Sigmoid colon (tissue), 7 donors: ENCODE results near the gene YWHAE. TPM values are rescaled to one million over a fixed set of nuclear protein-coding genes. Genes with fewer than 3 reads are reported as not detected.
A peak's percentile ranks its signal among the peaks of the same experiment; 100 is the strongest.

Experiments used
- DNase-seq: peaks from one replicate; pipeline ENCODE4 v3.0.0-alpha.2; 2019
- H3K27ac ChIP-seq, 4 donors: fragments of 200-600 bp; sonication (generic); one replicate each; pipeline ENCODE4 v1.5.1; 2016 to 2019; ENCODE audit warnings: mild to moderate bottlenecking in 1 of 4
- H3K27me3 ChIP-seq, 3 donors: fragments of 200-600 bp; sonication (generic); one replicate each; pipeline ENCODE4 v1.5.1; 2019; ENCODE audit warnings: mild to moderate bottlenecking in 1 of 3
- H3K36me3 ChIP-seq, 4 donors: fragments of 200-600 bp; sonication (generic); one replicate each; pipeline ENCODE4 v1.5.1; 2016 to 2019
- H3K4me1 ChIP-seq, 4 donors: fragments of 200-600 bp; sonication (generic); one replicate each; pipeline ENCODE4 v1.5.1; 2017 to 2019
- H3K4me3 ChIP-seq, 4 donors: fragments of 200-600 bp; sonication (generic); one replicate each; pipeline ENCODE4 v1.5.1; 2017 to 2019; ENCODE audit warnings: mild to moderate bottlenecking in 2 of 4, moderate library complexity in 1 of 4
- H3K9me3 ChIP-seq, 4 donors: fragments of 200-600 bp in 3 of 4; sonication (generic) in 3 of 4; one replicate each; pipeline versions ENCODE4 v1.5.1 to v1.6.1; 2013 to 2019
- EP300 ChIP-seq, 4 donors: sonication (generic); formaldehyde crosslinking; IDR thresholded peaks; one replicate each; pipeline ENCODE4 v1.6.1; 2017; ENCODE audit warnings: antibody characterized with exemption in 4 of 4
- POLR2A ChIP-seq, 2 donors: fragments of 450-650 bp; IDR thresholded peaks; one replicate each; pipeline ENCODE4 v1.6.1; 2016; ENCODE audit warnings: antibody characterized with exemption in 2 of 2, mild to moderate bottlenecking in 2 of 2, moderate library complexity in 2 of 2
- POLR2AphosphoS5 ChIP-seq, 4 donors: sonication (generic); formaldehyde crosslinking; IDR thresholded peaks; one replicate each; pipeline ENCODE4 v1.6.1; 2017; ENCODE audit warnings: antibody characterized with exemption in 4 of 4
- whole genome bisulfite sequencing, 2 donors: extraction: QIAGEN DNeasy Blood & Tissue Kit; methylation state at CpG; one replicate each; pipeline ENCODE4 v1.1.7; 2013; 5-methylcytosine and 5-hydroxymethylcytosine counted together
- intact Hi-C: fragments of 100-400 bp; cut with DNase I; formaldehyde crosslinking; loops from one replicate; pipeline ENCODE4 v1.15.1; 2023
- polyA plus RNA-seq, 3 donors: library from polyadenylated mRNA; stranded (reverse); fragments of 200-250 nt; gene quantifications; one replicate each; pipeline ENCODE4 v1.2.3, GENCODE V29; 2013
- total RNA-seq, 4 donors: library from RNA; depleted of rRNA; stranded (reverse); fragments of >200 nt; gene quantifications; one replicate each; pipeline ENCODE4 v1.1.0, GENCODE V29; 2016
- TF ChIP-seq, protein P1 (sequence below), 4 experiments: fragments of 450-650 bp in 3 of 4; fragments of 200-600 bp in 1 of 4; IDR thresholded peaks; one replicate each; pipeline ENCODE4 v1.5.1; 2016 to 2019; ENCODE audit warnings: antibody characterized with exemption in 4 of 4, mild to moderate bottlenecking in 3 of 4, moderate library complexity in 2 of 4
- donor health status: healthy with polysubstance abuse.
- donor health status: Bipolar disorder and iron deficiency.
- donor health status: healthy.

Gene YWHAE
- total and polyA plus RNA-seq, 7 donors, result 312 to 507 (median 378) TPM

DNA sequence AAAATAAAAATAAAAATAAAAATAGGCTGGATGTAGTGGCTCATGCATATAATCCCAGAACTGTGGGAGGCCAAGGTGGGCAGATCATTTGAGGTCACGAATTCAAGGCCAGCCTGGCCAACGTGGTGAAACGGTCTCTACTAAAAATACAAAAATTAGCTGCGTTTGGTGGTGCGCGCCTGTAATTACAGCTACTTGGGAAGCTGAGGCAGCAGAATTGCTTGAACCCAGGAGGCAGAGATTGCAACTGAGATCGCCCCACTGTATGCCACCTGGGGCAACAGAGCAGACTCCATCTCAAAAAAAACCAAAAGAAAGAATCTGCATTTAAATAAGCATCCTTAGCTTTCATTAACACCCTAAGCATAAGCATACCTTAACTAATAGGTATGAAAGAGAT is 33.8 kb downstream of the YWHAE start:
- intact Hi-C loops, result loop anchor here (5.0 to 10.0 kb wide), 3 partner anchors 71 to 259 kb away; partner anchors contain the start of genes MYO1C and SLC43A2
- peaks cover 0 to 96% (median 78%) of the 10 kb centered on the region in 4 donors for H3K4me1 ChIP-seq
- DNase-seq, result no peak
- WGBS, 2 donors, result 84 to 90% methylated on average over 7 of the region's 7 CpGs
- TF ChIP-seq, protein P1, sequence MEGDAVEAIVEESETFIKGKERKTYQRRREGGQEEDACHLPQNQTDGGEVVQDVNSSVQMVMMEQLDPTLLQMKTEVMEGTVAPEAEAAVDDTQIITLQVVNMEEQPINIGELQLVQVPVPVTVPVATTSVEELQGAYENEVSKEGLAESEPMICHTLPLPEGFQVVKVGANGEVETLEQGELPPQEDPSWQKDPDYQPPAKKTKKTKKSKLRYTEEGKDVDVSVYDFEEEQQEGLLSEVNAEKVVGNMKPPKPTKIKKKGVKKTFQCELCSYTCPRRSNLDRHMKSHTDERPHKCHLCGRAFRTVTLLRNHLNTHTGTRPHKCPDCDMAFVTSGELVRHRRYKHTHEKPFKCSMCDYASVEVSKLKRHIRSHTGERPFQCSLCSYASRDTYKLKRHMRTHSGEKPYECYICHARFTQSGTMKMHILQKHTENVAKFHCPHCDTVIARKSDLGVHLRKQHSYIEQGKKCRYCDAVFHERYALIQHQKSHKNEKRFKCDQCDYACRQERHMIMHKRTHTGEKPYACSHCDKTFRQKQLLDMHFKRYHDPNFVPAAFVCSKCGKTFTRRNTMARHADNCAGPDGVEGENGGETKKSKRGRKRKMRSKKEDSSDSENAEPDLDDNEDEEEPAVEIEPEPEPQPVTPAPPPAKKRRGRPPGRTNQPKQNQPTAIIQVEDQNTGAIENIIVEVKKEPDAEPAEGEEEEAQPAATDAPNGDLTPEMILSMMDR (IDR thresholded peaks at IDR 0.05), result peak in 1 of 4 experiments; percentile 2
- TF ChIP-seq POLR2AphosphoS5 (IDR thresholded peaks at IDR 0.05) (no peak), EP300 (IDR thresholded peaks at IDR 0.05) (no peak)
- H3K27ac ChIP-seq, result peak overlapping the region; percentile 43 to 79 (median 59)
- peaks cover 0 to 16% (median 7%) of the 10 kb centered on the region in 4 donors for H3K36me3 ChIP-seq
- no peaks in the 10 kb centered on the region for H3K27me3 ChIP-seq
- H3K9me3 ChIP-seq, result no peaks in the 10 kb centered on the region
- H3K4me3 ChIP-seq, result no peak overlapping the region

DNA sequence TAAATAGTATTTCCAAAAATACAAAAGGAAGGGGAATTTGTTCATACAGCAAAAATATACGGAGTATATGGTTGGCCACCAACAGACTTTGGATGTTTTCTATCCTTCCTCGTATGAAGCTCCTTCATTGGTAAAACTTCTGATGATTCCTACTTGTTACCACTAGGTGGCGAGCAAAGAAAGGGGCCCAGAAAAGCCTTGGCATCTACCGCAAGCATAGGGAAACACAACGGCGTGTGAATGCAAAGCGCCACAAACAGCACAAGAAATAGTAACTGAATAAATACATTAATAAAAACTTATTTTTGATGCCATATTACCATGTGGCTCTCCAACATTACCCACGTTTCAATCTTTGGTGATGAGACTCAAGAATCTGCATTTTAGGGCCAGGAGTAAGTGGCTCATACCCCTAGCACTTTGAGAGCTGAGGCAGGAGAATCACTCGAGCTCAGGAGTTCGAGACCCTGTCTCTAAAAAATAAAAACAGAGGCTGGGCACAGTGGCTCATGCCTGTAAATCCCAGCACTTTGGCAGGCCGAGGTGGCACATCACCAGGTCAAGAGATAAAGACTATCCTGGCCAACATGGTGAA is 34.5 kb downstream of the YWHAE start:
- intact Hi-C loops, result loop anchor here (2.0 to 10.0 kb wide), 4 partner anchors 72 to 259 kb away; partner anchors contain the start of genes MYO1C and SLC43A2
- H3K4me3 ChIP-seq, result peak overlapping the region in 1 of 4 donors; percentile 23
- H3K36me3 ChIP-seq, result peaks cover 0 to 21% (median 7%) of the 10 kb centered on the region in 4 donors
- peak overlapping the region; percentile 24 to 79 (median 54) for H3K27ac ChIP-seq
- H3K9me3 ChIP-seq, result no peaks in the 10 kb centered on the region
- DNase-seq, result peak; percentile 86
- WGBS, 2 donors, result 11 to 18% methylated on average over 11 of the region's 11 CpGs
- no peaks in the 10 kb centered on the region for H3K27me3 ChIP-seq
- H3K4me1 ChIP-seq, result peaks cover 0 to 96% (median 78%) of the 10 kb centered on the region in 4 donors
- no peak for TF ChIP-seq POLR2A (IDR thresholded peaks at IDR 0.05)
- TF ChIP-seq POLR2AphosphoS5 (IDR thresholded peaks at IDR 0.05), result peak in 2 of 4 donors; percentile 49 to 59
- TF ChIP-seq, protein P1 (IDR thresholded peaks at IDR 0.05), result peak; percentile 72 to 91 (median 78)

DNA sequence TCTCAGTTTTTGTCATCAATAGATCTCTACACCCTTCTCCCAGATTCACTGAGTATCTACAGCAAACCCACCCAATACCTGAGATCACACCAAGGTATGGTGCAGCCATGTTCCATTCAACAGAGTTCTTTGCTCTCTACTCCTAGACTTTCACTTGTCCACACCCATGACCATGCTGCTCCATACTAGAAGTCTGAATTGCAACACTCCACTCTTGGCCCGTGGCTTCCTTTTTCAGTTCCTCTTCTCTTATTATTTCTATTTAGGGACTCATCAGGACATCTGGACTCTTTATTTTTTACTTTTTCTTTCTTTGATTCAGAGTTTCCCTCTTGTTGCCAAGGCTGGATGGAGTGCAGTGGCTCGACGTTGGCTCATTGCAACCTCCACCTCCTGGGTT is 37.1 kb downstream of the YWHAE start:
- H3K27ac ChIP-seq, result peak overlapping the region; percentile 31 to 76 (median 48)

DNA sequence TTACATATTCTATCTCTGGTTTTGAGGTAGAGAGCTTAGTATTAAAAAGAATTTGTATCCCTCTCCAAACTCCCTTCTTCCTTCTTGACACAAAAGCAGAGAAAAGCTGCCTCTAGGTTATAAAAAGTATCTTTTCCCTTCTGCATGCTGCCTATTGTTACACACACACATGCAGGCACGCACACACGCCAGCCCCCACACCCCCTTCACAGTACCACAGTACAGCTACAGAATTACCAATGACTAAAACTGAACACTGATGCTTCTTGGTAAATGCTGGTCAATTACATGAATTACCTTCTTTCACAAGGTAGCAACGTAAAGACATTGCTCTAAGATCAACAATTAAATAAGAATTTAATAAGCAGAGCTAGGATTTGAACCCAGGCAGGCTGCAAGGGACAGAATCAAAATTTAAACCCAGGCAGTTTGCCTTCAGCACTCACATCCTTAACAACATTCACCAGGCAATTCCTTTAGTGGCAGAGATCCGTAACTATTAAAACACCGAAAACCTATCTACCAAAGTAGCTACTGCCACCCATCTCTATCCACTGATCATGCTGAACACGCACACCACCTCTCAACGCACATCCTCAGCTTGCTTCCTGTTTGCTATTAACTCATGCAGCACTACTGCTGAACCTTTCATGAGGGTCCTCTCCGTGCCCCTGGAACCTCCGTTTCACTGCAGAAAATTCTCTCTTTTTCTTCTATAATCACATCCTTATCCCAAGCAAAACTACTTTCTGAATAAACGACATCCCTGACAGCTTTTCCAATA is 37.8 kb downstream of the YWHAE start:
- no peaks in the 10 kb centered on the region for H3K27me3 ChIP-seq
- H3K27ac ChIP-seq, result peak overlapping the region; percentile 31 to 76 (median 48)
- H3K4me1 ChIP-seq, result peaks cover 0 to 71% (median 62%) of the 10 kb centered on the region in 4 donors
- DNase-seq, result no peak
- 39 to 53% methylated on average over 10 of the region's 10 CpGs for WGBS, 2 donors
- no peaks in the 10 kb centered on the region for H3K9me3 ChIP-seq
- no peak overlapping the region for H3K4me3 ChIP-seq
- H3K36me3 ChIP-seq, result peaks cover 5 to 49% (median 15%) of the 10 kb centered on the region in 4 donors
- intact Hi-C loops, result loop anchor here (5.0 to 10.0 kb wide), 2 partner anchors 35 to 263 kb away; partner anchors contain the start of gene SLC43A2
- TF ChIP-seq POLR2AphosphoS5 (IDR thresholded peaks at IDR 0.05) (no peak), POLR2A (IDR thresholded peaks at IDR 0.05) (no peak), EP300 (IDR thresholded peaks at IDR 0.05) (no peak)
- TF ChIP-seq, protein P1 (IDR thresholded peaks at IDR 0.05), result no peak

More for the DNA sequence above, 37.1 kb downstream of the YWHAE start:
- H3K27me3 ChIP-seq, result no peaks in the 10 kb centered on the region
- peaks cover 0 to 78% (median 69%) of the 10 kb centered on the region in 4 donors for H3K4me1 ChIP-seq
- intact Hi-C loops, result loop anchor here (5.0 to 10.0 kb wide), 2 partner anchors 34 to 262 kb away; partner anchors contain the start of gene SLC43A2
- H3K4me3 ChIP-seq, result no peak overlapping the region
- TF ChIP-seq, protein P1 (IDR thresholded peaks at IDR 0.05), result no peak
- peak in 1 of 4 donors; percentile 44 for TF ChIP-seq POLR2AphosphoS5 (IDR thresholded peaks at IDR 0.05)
- peaks cover 5 to 42% (median 15%) of the 10 kb centered on the region in 4 donors for H3K36me3 ChIP-seq
- no peaks in the 10 kb centered on the region for H3K9me3 ChIP-seq
- WGBS, 2 donors, result 35 to 49% methylated on average over 3 of the region's 3 CpGs
- DNase-seq, result no peak
